Testis (tissue), 2 donors: Measurements from ENCODE around the gene RNF152.

Experiments
- POLR2A ChIP-seq: fragments of 450-650 bp; IDR thresholded peaks from one replicate; pipeline ENCODE4 v1.6.1; 2017; ENCODE audit warnings: antibody characterized with exemption, mild to moderate bottlenecking, moderate library complexity
- TF ChIP-seq, protein P1 (sequence below), 3 experiments: fragments of 450-650 bp in 2 of 3; fragments of 200-600 bp in 1 of 3; sonication (generic) in 1 of 3; IDR thresholded peaks; one replicate each; pipeline ENCODE4 v1.5.1; 2016 to 2019; ENCODE audit warnings: antibody characterized with exemption in 3 of 3, mild to moderate bottlenecking in 2 of 3, moderate library complexity in 1 of 3

DNA sequence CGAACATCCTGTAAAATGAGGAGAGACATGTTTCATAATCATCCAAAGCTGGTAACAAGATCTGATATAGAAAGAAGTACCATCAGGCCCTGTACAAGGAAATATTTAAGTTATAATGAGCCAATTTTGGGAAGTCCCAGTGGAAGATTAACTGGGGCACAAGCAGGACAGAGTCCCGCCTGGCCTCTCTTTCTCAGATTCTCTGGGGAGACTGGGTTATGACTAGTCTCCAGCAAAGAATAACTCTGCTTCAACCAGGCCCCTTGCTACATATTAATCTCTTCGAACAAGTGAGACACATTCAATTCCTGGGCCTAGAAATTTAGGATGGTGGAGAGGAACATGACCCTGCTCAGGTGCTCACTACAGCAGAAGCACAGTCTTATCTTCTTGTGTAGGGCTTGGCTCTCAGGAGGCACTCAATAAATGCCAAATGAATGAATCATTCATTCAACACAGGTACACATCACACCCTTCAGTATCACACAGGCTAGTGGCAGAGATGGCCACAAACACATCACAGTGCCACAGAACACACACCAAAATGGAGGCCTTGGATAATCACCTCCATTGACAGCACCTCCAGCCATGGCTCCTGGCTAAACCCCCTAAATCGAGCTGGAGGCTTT, 46.4 kb upstream of the RNF152 start:
- TF ChIP-seq, protein P1, sequence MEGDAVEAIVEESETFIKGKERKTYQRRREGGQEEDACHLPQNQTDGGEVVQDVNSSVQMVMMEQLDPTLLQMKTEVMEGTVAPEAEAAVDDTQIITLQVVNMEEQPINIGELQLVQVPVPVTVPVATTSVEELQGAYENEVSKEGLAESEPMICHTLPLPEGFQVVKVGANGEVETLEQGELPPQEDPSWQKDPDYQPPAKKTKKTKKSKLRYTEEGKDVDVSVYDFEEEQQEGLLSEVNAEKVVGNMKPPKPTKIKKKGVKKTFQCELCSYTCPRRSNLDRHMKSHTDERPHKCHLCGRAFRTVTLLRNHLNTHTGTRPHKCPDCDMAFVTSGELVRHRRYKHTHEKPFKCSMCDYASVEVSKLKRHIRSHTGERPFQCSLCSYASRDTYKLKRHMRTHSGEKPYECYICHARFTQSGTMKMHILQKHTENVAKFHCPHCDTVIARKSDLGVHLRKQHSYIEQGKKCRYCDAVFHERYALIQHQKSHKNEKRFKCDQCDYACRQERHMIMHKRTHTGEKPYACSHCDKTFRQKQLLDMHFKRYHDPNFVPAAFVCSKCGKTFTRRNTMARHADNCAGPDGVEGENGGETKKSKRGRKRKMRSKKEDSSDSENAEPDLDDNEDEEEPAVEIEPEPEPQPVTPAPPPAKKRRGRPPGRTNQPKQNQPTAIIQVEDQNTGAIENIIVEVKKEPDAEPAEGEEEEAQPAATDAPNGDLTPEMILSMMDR (IDR thresholded peaks at IDR 0.05), result no peak
- TF ChIP-seq POLR2A, result no peak
